HG03354 (cell line): Measurements from ENCODE around the gene CELF2.

Experiments used
- ATAC-seq: cut with Tn5 transposase; IDR thresholded peaks from one replicate; pipeline ENCODE4 v1.9.1; 2021; ENCODE audit warnings: mild to moderate bottlenecking; ENCODE audit not compliant: unreplicated experiment, poor library complexity, severe bottlenecking

CELF2 gene

GRCh38 chr10:11382187-11382586 lies 364.5 kb downstream of the CELF2 start:
- no peak for ATAC-seq

GRCh38 chr10:11386044-11386443 lies 368.4 kb downstream of the CELF2 start:
- ATAC-seq = no peak
